ENCODE measurements around the gene OBP2B.

OBP2B gene

DNA sequence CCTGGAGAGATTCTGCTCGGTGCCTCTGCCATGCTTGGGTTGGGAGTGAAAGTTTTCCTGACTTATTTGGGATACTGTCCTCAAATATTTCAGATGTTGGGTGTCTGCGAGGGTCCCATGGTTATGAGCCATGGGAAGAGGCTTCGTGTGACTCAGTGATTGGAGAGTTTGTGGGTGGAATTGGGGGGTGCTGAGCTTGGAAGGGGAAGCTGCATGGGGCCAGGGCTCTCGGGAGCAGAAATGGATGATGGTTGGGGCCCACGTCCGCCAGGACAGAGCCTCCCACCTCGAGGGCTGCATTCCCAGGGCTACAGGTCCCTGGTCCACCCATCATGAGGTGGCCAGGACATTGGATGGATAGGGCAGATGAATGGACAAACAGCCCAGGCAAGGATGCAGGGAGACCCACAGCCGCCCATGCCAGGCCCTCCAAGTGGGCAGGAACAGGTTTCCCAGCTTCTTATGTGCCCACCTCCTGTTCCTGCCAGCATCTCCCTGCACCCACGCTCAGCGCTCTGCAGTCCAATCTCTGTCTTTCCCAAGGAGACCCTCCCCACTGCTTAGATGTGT is 5.5 kb downstream of the OBP2B start:
- no peak overlapping the region for H3K4me3 ChIP-seq (ENCODE audit: low read depth, low read length)
- TF ChIP-seq, protein P1, sequence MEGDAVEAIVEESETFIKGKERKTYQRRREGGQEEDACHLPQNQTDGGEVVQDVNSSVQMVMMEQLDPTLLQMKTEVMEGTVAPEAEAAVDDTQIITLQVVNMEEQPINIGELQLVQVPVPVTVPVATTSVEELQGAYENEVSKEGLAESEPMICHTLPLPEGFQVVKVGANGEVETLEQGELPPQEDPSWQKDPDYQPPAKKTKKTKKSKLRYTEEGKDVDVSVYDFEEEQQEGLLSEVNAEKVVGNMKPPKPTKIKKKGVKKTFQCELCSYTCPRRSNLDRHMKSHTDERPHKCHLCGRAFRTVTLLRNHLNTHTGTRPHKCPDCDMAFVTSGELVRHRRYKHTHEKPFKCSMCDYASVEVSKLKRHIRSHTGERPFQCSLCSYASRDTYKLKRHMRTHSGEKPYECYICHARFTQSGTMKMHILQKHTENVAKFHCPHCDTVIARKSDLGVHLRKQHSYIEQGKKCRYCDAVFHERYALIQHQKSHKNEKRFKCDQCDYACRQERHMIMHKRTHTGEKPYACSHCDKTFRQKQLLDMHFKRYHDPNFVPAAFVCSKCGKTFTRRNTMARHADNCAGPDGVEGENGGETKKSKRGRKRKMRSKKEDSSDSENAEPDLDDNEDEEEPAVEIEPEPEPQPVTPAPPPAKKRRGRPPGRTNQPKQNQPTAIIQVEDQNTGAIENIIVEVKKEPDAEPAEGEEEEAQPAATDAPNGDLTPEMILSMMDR (IDR thresholded peaks at IDR 0.05; ENCODE audit: insufficient read depth, low read depth, low read length, missing control alignments) = no peak
- no peak for DNase-seq (ENCODE audit: low read depth)

- H3K4me3 ChIP-seq (ENCODE audit: low read depth, low read length) = no peak overlapping the region
- no peak for DNase-seq (ENCODE audit: low read depth)
- TF ChIP-seq, protein P1 (IDR thresholded peaks at IDR 0.05; ENCODE audit: insufficient read depth, low read depth, low read length, missing control alignments) = no peak
Observed at GRCh38 chr9:133202688-133203453, 6.2 kb downstream of the OBP2B start.

DNA sequence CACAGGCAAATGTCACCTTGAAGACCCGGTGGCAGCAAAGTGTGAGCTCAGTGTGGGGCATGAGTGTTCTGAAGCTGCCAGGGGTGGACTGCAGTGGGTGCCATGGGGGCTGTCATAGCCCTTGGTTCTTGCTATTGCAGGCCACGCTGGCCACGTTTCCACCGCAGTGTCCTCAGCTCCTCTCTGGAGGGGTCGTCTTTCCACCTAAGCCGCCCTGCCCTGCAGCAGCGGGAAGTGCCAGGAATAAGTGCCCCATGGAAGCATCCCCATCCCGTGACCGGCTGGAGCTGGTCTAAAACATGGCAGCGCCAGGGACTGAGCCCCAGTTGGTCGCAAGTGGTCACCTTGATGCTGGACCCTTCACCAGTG is 6.9 kb downstream of the OBP2B start:
- TF ChIP-seq, protein P1 (IDR thresholded peaks at IDR 0.05; ENCODE audit: insufficient read depth, low read depth, low read length, missing control alignments) = no peak
- H3K4me3 ChIP-seq (ENCODE audit: low read depth, low read length) = no peak overlapping the region
- no peak for DNase-seq (ENCODE audit: low read depth)

DNA sequence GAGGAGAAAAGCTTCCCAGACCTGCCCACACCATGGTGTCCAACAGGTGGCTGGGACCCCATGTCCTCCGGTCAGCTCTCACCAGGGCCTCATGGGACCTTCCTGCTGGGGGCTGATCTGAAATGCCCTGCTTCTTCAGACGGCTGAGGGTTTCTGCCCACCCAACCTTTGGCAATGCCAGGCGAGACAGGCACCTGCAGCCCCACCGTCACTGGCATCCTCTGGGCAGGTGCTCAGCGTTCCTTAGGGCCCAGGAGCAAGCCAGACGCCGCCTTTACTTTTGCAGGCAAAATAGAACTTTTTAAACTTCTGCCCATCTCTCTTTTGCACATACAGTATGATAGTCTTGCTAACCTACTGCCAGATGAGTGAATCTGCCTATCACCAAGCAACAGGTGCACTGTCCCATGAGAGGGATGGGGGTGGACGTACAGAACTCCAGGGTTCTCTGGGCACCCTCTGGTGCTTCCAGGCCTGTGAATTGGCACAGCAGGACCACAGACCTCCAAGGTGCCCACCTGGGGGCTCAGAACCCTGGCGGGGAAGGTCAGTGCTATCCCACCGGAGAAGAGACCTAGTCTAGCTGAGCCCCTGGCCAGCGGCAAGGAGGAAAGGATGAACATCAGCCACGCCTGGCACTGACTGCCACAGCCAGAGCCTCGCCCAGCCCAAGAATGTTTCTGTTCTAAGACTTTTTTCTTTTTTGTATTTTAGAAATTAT is 7.5 kb downstream of the OBP2B start:
- TF ChIP-seq, protein P1 (IDR thresholded peaks at IDR 0.05; ENCODE audit: insufficient read depth, low read depth, low read length, missing control alignments) = no peak
- no peak overlapping the region for H3K4me3 ChIP-seq (ENCODE audit: low read depth, low read length)
- no peak for DNase-seq (ENCODE audit: low read depth)

GRCh38 chr9:133200631-133201030 is 8.4 kb downstream of the OBP2B start:
- TF ChIP-seq, protein P1 (IDR thresholded peaks at IDR 0.05; ENCODE audit: insufficient read depth, low read depth, low read length, missing control alignments) = no peak
- no peak overlapping the region for H3K4me3 ChIP-seq (ENCODE audit: low read depth, low read length)
- DNase-seq (ENCODE audit: low read depth) = no peak

GRCh38 chr9:133199648-133200321 is 9.3 kb downstream of the OBP2B start:
- H3K4me3 ChIP-seq (ENCODE audit: low read depth, low read length) = no peak overlapping the region
- peak; percentile 11 for DNase-seq (ENCODE audit: low read depth)
- TF ChIP-seq, protein P1 (IDR thresholded peaks at IDR 0.05; ENCODE audit: insufficient read depth, low read depth, low read length, missing control alignments) = no peak
